Measurements from ENCODE around the gene ST3GAL4.

- TF ChIP-seq CTCF (IDR thresholded peaks at IDR 0.05) (no peak), ZFX (IDR thresholded peaks at IDR 0.05; ENCODE audit: borderline replicate concordance) (no peak)
Observed at GRCh38 chr11:126343051-126343450, 12.4 kb upstream of the ST3GAL4 start.

Measured in 22Rv1 (cell line).